GM15510 (cell line): ENCODE data around the gene OR5AP2.

ENCODE experiments used
- POLR2A ChIP-seq: IDR thresholded peaks from 3 replicates; pipeline ENCODE4 v1.6.1; 2011; ENCODE audit warnings: borderline replicate concordance; ENCODE audit not compliant: insufficient read length; ENCODE audit errors: extremely low read depth

Gene OR5AP2

DNA sequence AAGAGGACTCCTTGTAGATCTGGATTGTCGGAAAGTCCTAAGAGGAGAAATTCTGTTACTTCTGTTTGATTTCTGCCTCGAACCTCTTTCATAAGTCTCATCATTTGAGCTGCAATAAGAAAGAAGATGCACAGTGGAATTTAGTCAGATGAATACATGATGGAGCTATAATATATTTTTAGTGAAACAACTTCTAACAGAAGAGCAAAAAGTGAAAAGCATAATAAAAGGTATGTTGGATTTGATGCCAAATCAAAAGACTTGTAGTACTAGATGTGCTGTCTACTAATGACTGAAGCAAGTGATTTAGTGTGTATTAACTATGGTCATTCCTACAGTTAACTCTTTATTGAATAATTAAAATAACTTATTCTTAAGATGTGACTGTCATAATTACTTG lies at the start of gene OR5AP2:
TSS of gene OR5AP2 (minus strand) at position 101 of the 400 bp plus-strand sequence. CDS start at position 101, 0 bp downstream.
- TF ChIP-seq POLR2A = no peak

DNA sequence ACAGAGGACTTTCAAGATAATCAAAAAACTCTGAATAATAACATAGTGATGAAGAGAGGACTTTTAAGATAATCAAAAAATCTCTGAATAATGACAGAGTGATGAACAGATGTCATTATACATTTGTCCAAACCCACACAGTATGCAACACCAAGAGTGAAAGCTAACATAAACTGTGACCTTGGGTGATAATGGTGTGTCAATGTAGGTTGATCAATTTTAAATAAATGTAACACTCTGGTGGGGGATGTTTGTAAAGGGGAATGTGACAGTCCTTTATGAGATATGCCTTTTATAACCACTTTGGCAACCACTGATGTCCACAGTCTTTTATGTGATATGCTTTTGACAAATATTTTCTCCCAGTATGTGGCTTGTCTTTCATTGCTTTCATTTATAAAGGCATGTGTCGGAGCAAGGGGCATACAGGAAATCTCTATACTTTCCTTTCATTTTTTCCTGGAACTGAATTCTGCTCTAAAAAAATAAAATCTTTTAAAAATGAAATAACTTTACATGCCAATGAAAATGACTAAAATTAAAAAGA lies 46.4 kb upstream of the OR5AP2 start:
- no peak for TF ChIP-seq POLR2A

- TF ChIP-seq POLR2A = no peak
These were observed 28.7 kb upstream of the OR5AP2 start for GRCh38 chr11:56670984-56671383.

DNA sequence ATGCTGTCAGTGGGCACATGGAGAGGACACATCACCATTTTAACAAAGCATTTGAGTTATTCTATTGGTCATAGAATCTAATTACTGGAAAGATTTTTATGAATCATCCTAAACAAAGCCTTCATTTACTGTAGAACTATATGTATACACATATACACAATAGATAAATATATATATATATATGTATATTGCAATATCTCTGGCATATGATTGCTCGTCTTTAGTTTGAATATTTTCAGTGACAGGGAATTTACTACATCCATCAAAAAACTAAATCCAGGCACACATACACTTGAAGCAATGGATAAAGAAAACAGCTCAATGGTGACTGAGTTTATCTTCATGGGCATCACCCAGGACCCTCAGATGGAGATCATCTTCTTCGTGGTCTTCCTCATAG lies 21.1 kb upstream of the OR5AP2 start, which contains the start of gene OR5AR1:
TSS of gene OR5AR1 (plus strand) at position 301 of the 400 bp plus-strand sequence. CDS start at position 301, 0 bp downstream.
- no peak for TF ChIP-seq POLR2A

DNA sequence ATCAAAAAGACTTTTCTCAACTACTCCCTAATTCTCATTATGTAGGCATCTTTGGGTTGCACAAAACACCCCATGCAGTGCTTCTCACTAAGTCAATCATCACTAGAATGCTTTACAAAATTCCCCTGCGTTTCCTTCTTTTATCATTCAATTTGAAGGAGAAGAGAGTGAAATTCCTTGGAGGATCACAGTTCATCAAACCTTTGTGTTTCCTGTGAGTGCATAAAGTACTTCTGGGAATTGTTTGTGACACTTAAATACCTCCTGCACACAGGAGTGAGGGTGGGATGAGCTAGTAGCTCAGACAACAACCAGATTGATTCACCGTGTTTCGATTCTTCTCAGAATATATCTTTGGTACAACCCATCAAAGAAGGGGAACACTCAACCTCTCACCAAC lies 17.5 kb upstream of the OR5AP2 start:
- no peak for TF ChIP-seq POLR2A

- no peak for TF ChIP-seq POLR2A
These were observed 4.7 kb downstream of the OR5AP2 start for GRCh38 chr11:56637500-56637899.

DNA sequence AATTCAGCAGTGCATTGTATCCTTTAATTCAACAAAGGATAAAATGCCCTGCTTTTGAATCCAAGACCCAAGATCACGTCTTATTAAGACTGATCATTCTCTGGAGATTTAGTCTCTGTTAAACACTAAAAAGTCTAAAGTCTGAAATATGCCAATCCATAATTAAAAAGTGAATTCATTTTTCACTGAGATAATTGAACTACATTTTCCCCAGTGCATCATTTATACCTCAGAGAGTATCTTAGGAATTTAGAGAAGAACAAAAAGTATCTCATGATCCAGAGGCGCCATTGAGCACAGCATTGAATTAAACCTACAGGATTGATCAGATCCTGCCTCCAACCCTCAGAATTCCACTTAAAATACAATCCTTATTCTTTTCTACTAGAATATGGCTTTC lies 5.4 kb downstream of the OR5AP2 start:
- no peak for TF ChIP-seq POLR2A

GRCh38 chr11:56632329-56632728 lies 9.9 kb downstream of the OR5AP2 start:
- no peak for TF ChIP-seq POLR2A

- no peak for TF ChIP-seq POLR2A
These were observed 16.3 kb downstream of the OR5AP2 start for GRCh38 chr11:56625946-56626345.

DNA sequence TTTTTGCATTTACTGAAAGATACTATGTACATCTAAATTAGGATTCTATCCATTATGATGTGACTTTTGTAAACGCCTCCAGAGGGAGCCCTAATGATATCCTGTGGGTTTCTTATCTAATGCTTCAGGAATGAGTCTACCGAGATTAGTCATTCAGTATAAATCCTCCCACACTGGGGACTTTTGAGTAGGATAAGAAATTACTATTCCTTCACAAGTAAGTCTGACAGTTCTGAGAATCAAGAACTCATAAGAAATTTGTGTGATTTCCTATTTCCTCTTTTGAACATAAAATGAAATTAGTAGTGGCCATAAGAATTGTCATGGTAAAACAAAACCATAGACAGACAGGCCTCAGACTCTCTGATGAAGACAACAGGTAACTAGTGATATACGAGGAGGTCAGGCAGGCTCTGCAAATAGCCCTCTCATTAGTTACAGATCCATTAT lies 17.6 kb downstream of the OR5AP2 start:
- no peak for TF ChIP-seq POLR2A

DNA sequence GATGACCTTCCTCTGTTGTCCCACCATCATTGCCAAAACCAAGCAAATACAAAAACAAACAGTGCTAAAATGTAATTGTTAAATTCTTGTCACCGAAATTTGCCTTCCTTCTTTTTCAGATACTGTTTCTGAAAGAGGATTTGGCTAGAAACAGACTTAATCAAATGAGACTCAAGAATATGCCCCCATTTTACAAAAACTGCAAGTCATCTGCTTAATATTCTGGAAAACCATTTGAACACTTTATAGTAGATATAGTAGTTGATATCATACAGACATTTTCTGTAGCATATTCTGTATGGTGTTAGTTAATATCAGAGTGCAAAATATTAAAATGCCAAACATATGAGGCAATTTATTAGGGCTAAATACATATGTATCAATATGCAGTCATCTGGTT lies 31.1 kb downstream of the OR5AP2 start:
- TF ChIP-seq POLR2A = no peak
